Activated effector memory CD4-positive, alpha-beta T cell treated with anti-CD3 and anti-CD28 coated beads, Interleukin-2, amount 50 U/mL, for 16 hours (primary cell): ENCODE data around the gene TNNI2.
"Not testable (repeated sequence)": the region's sequence is repeated elsewhere in the genome, so short reads cannot be mapped to it uniquely, and the experiment has no call there.

Source experiments
- DNase-seq: peaks from one replicate; pipeline ENCODE4 v3.0.0-alpha.2; 2020

TNNI2 gene

DNA sequence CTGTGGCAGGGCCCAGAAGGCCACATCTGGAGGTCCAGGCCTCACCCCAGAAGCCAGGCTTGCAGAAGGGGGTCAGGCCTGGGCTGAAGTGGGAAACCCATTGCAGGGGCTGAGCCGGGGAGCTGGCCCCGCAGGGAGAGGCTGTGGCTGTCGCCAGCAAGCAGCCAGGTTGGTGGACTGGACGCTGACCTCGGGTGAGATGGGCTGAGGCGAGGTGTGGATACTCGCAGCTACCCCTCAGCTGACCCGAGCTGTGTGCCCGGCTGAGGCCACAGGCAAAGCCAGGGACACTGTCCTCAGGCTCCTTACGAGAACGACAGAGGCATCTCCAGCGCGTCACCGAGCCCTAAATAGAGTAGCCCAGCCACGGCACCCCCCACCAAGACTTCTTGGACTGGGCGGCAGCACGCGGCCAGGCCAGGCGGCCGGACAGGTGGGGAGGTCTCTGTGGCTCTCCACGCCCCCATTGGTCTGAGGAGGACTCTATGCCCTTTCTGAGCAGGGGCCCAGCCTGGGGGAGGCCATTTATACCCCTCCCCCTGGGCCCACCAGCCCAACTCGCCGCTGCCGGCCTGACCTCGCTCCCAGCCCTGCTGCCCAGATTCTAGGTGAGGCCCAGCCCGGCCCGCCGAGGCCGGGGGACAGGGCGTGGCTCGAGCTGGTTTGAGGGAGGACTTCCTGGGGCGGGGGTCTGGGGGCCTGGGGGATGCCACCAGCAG, at the start of gene TNNI2:
Gene TNNI2 (plus strand): TSS at position 556 of the 719 bp plus-strand sequence. CDS start 716 bp downstream, outside the sequence.
- DNase-seq = no peak

DNA sequence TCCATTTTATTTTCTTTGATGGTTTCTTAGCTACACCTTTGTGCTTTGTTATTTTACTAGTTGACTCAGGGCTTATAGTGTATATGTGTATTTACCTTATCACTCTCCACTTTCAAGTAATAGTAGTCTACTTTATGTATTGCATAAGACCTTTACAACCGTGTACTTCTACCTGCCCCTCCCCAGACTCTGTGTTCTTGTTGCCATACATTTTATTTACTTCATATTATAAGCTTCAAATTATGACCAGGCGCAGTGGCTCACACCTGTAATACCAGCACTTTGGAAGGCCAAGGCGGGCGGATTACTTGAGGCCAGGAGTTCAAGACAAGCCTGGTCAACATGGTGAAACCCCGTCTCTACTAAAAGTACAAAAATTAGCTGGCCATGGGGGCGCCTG, 46.9 kb upstream of the TNNI2 start:
- no peak for DNase-seq

DNA sequence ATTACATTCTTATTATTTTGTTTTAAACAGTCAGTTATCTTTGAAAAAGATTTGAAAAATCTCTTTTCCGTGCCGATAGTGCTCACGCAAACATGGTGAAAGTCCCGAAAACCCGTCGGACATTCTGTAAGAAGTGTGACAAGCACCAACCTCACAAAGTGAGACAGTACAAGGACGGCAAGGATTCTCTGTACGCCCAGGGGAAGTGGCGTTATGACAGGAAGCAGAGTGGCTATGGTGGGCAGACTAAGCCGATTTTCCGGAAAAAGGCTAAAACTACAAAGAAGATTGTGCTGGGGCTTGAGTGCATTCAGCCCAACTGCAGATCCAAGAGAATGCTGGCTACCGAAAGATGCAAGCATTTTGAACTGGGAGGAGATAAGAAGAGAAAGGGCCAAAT, 46.3 kb upstream of the TNNI2 start:
- DNase-seq = no peak

DNA sequence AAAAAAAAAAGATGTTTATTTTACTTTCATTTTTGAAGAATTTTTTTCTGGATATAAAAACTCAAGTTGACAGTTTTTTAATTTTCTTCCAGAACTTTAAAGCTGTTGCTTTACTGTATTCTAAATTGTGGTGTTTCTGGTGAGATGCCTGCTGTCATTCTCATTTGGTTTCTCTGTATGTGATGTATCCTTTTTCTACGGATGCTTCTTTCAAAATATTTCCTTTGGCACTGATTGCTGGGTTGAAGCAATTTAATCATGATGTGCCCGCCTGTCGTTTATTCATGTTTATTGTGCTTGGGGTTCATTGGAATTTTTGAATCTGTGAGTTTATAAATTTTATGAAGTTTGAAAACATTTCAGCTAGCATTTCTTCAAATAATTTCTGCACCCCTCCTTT, 45.7 kb upstream of the TNNI2 start:
- DNase-seq = no peak

DNA sequence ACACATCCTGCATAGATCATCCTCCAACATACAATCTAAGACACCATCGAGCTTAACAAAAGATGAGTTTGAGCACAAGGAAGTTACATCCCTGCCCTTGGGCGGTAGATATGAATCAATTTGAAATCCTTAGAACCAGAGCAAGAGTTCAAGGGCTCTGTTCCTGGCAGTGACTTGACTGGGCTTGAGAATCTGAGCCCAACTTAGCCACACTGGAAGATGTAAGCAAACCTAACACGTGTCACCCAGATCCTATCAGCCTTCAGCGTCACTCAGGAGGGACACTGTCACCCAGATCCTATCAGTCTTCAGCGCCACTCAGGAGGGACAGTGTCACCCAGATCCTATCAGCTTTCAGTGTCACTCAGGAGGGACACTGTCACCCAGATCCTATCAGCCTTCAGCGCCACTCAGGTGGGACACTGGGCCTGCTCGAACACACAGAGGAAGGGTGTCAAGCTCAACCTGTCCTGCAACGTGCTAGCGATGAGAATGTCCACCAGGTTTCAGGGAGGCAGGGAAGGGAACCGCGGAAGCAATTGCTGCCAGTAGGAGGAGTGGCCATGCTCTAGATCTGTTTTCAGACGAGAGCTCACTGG, 42.3 kb upstream of the TNNI2 start:
- DNase-seq = no peak

DNA sequence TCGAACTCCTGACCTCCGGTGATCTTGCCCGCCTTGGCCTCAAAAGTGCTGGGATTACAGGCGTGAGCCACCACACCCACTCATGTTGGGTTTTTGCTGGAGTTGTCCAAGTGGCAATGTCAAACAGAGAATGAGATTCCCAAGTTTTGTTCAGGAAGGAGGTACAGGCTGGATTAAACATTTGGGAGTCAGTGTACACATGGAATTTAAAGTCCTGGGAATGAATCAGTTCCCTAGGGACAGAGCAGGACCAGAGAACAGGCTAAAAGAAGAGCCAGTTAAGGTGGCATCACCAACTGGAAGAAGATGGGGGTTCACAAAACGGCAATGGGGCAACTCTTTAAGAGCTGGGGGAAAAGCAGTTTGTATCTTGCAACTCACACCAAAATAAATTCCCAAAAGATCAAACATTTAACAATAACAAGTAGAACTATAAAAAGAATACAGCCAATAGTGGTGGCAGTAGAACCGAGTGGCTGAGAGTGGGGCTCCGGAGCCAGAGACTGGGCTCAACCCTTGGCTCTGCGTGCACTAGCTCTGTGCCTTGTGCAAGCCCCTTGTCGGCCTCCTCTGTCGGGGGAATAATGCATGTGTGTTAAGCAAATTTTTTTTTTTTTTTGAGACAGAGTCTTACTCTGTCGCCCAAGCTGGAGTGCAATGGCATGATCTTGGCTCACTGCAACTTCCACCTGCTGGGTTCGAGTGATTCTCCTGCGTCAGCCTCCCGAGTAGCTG, 41.2 kb upstream of the TNNI2 start:
- DNase-seq = no peak

DNA sequence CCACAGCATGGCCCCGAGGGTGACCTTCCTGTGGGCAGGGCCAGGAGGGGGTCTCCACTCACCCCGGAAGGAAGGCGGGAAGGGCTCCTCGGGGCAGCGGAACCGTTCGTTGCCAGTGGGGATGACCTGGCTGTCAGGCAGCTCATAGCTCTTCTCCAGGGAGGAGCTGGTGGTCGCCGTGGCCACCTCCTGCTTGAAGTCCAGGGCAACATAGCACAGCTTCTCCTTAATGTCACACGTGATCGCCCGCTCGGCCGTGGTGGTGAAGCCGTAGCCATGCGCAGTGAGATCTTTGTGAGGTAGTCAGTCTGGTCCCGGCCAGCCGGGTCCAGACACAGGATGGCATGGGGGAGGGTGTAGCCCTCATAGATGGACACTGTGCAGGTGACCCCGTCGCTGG, 35.5 kb upstream of the TNNI2 start:
- no peak for DNase-seq

DNA sequence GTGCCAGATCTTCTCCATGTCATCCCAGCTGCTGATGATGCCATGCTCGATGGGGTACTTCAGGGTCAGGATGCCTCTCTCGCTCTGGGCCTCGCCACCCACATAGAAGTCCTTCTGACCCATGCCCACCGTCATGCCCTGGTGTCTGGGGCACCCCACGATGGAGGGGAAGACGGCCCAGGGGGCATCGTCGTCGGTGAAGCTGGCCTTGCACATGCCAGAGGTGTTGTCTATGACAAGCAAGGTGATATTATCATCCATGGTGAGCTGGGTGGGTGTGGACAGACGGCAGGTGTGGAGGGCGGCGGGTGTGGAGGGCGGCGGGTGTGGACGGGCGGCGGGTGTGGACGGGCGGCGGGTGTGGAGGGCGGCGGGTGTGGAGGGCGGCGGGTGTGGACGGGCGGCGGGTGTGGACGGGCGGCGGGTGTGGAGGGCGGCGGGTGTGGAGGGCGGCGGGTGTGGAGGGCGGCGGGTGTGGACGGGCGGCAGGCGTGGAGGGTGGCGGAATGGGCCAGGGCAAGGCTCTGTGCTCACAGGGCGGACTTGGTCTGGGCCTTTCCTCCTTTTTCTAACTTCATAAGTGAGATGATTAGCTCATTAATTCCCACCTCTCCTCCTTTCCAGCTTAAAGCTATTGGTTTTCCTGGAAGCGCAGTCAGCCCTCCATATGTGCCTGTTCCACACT, 34.8 kb upstream of the TNNI2 start:
- not testable (repeated sequence) for DNase-seq

DNA sequence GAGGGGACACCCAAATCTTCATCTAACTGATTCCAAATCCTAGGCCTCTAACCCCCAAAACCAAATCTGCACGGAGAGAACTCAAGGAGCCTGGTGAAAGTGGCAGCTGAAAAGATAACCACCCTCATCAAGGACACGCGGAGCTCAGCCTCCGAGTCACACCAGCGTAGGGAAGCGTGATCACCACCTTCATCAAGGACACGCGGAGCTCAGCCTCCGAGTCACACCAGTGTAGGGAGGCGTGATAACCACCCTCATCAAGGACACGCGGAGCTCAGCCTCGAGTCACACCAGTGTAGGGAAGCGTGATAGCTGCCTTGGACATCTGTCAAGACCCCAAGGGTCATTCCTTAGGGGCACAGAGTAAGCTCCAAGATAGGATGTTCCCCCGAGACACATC, 33.3 kb upstream of the TNNI2 start:
- no peak for DNase-seq

DNA sequence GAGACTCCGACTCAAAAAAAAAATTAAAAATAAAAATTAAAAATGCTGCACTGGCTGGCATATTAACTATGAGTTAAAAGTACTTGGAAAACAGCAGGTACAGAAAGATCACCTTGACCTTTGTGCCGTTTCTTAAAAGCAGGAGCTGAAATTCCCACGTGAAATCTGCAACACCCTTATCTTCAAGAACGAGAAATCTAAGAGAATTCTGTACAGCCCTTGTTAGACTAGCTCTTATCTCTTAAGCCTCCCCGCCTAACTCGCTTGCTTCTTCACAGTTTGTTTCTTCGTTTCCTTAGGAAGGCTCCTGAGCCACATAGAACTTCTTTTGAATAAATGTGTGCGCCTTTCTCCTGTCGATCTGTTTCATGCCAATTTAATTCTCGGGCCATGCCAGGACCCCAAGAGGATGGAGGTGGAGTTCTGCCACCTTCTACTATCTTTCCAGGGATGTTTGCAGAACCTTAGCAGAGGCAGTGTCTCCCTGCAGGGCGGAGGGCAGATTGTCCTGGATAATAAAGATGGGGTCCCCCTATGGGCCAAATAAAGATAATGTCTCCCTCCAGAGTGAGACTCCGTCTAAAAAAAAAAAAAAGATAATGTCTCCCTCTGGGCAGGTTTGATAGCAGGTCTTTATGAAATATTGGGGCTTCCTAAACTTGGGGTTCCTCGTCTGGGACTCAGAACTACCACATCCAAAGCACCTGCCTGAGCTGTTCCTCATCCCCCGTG, 31.4 kb upstream of the TNNI2 start:
- DNase-seq = no peak

DNA sequence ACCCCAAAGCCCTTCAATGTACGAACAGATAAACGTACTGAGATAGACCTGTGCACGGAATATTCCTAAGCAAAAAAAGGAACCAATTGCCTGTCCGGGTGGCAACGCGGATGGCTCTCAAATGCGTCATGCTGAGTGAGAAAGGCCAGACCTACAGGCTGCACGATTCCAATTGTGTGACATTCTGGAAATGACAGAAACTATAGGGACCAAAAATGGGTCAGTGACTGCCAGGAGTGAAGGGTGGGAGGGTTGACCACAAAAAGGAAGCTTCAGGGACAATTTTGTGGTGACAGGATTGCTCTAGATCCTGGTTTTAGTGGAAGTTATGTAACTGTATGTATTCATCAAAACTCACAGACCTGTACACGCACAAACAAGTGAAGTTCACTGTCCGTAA, 28.0 kb upstream of the TNNI2 start:
- DNase-seq = no peak

DNA sequence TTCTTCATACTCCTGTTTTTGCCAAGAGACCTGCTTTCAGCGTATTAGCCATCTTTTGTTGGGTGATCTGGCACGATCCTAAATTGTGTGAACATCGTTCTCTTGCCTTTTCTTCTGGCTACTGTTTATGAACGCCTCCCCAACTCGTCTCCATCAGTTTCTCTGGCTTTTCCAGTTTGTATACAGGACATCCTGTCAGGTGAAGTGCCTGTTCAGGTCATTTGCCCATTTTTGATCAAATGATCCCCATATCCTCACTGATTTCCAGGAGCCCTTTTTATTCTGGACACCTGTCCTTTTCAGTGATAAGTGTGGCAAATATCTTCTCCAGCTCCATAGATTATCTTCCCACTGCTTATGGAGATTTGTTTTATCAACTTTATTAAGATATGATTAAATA, 26.5 kb upstream of the TNNI2 start:
- no peak for DNase-seq

DNA sequence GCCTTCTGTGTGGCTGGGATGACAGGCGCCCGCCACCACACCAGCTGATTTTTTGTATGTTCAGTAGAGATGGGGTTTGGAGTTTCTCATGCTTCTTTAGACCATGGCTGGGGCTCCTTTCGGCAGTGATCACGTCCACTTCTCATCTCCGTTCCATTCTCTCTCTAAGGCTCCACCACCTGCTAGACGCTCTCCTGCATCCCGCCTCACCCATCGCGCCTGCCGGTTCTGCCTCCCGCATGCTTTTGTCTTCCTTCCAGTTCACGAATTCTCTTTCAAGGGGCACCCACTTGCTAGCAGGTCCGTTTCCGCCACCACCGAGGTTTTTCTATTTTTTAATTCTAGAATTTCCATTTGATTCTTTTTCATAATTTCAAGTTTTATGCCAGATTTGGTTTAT, 26.0 kb upstream of the TNNI2 start:
- DNase-seq = no peak

DNA sequence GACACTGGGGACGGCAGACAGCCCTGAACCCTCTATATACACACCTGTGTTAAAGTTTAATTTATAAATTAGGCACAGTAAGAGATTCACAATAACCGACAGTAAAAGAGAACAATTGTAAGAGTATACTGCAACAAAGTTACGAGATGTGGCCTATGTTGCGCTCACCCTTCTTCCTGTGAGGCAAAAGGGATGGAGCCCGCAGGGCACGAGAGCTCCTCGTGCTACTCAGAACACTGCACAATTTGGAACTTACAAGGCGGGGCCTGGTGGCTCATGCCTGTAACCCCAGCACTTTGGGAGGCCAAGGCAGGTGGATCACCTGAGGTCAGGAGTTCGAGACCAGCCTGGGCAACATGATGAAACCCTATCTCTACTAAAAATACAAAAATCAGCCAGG, 25.4 kb upstream of the TNNI2 start:
- DNase-seq = not testable (repeated sequence)

DNA sequence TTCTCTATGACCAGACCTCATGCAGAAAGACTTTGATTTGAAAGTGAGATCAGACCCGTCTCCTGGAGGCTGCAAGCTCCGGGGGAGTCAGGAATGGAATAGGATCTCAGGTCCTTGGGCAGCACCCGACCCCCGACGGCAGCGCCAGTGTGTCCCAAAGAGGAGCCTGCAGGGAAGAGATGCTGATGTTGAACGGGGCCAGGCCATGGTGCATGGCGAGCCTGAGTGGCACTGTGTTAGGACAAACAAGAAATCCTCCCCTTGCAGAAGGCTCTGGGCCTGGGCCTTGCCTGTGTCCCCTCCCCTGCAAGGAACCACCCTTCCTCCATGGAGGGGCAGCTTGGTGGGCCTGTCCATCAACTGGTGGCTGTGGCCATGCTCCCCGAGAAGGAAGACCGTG, 24.1 kb upstream of the TNNI2 start:
- DNase-seq = no peak

DNA sequence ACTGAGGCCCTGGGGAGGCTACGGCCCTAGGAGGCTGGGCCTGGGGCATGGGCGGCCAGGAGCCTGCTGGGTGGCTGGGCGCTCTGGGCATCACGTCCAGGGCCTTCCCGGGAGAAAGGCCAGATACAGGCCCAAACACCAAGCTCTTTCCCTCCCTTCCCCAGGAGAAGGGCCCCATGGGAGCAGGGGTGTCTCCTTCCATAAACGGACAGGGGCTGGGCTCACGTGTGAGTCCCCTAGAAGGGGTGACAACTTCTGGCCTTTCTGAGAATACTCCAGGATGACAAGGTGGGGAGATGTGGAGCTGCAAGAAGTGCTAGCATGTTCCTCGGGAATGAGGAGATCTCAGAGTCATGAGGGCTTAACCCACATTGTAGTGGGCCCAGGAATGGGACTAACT, 23.5 kb upstream of the TNNI2 start:
- no peak for DNase-seq

DNA sequence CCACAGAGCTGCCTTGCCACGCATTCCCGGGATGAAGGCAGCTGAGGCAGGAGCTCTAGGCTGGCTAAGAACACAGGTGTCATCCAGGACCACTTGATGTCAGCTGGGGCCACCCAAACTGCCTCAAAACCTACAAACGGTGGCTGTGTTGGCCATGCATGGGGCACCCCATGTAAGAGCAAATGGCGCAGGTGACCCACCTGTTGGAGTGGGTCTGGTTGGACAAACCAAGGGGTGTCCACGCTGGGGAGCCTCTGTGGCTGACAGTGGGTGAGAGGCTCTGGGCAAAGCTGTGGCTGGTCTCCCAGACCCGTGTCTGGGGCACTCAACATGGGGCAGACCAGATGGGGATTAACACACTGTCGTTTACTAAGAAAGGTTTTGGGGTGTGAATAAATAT, 23.0 kb upstream of the TNNI2 start:
- no peak for DNase-seq

DNA sequence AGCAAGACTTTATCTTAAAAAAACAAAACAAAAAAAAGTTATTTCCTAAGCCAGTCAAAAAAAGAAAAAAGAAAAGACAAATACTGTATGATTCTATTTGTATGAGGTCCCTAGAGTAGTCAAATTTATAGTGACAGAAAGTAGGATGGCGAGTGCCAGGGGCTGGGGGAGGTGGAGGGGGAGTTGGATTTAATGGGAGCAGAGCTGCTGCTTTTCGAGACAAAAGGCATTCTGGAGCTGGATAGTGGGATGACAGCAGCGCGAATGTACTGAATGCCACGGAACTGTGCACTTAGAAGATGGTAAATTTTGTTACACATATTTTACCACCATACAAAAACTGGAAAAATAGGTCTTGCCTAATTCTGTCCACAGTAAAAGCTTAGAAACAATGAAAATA, 21.8 kb upstream of the TNNI2 start:
- no peak for DNase-seq

DNA sequence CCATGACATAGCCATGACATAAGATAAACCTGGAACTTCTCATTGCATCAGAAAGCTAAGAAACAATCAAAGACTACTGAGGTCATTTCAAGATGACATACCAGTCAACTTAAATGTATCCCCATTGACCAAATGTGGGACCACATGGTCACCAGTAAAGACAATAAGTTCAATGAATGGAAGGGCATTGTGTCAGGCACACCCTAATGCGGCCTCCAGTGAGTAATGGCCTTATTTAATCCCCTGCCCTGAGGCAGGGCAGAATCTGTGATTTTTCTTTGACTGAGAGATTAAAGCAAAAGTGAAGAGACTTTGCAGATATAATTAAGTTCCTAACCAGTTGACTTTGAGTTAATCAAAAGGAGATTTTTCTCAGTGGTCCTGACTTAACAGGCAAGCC, 21.3 kb upstream of the TNNI2 start:
- DNase-seq = no peak

DNA sequence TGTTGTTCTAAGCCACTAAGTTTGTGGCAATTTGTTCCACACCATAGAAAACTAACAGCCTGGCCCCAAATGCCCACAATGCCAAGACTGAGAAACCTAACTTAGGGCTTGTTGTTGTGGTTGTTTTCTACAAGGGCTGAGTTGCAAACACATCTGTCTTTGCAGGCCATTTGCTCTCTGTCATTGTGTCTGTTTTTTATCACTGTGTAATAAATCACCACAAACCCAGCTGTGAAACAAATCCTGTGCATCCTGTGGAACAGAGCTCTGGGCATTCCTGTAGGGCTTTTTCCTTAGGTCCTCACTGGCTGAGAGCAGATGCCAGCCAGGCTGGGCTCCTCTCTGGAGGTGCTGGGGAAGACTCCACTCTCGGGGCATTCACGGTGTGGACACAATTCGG, 19.7 kb upstream of the TNNI2 start:
- no peak for DNase-seq

DNA sequence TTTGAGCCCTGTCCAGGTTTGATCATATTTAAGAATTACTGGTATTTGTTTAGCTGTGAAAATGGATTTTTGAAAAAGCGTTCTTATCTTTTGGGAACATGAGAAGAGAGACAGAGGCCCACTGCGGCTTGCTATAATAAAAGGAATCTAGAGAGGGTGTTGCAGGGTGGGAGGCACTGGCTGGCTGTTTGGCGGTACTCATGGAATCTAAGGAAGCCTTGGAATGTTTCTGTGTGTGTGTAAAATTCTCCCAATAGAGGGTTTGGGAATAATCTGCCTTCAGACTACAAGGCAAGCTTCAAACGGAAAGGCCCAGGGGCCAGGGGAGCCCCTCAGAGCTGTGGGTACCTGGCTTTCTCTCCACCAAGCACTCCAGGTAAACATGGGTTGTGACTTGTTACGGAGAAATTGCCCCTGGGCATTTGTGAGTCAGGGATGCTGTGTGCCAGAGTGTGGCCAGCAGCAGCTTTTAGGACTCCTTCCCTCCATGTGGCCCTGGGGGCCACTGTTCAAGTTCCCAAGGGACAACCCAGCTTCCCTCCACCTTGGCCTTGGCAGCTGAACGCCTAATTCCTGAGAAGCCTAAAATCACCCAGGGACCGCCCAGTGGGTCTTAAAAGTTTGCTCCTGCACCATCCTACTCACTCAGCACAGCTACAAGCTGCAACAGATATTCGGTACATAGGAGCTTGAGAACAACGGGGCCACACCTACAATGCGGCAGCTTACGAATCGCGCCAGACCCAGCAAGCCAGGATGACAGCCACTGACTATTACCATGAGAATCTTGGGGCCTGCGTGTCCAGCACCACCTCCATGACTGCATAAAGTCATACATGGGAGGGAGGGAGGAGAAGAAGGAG, 18.1 kb upstream of the TNNI2 start:
- DNase-seq = no peak

DNA sequence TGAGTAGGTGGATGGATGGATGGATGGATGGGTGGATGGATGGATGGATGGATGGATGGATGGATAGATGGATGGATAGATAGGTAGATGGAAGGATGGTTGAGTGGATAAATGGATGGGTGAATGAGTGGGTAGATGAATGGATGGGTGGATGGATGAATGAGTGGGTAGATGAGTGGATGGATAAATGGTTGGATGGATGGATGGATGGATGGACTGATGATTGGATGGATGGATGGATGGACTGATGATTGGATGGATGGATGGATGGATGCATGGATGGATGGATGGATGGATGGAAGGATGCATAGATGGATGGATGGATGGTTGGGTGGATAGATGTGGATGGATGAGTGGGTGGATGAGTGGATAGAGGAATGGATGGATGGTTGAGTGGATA, 17.2 kb upstream of the TNNI2 start:
- DNase-seq = no peak
